PC-3 (cell line): ENCODE results near the gene NLGN1.

Source experiments
- CTCF ChIP-seq: fragments of 300-600 bp; sonication (generic); conservative IDR thresholded peaks from 2 replicates; pipeline ENCODE4 v1.5.1; 2017; ENCODE audit warnings: antibody characterized with exemption, low read depth, mild to moderate bottlenecking, low read length
- EZH2 ChIP-seq: fragments of 300-600 bp; sonication (generic); IDR thresholded peaks from one replicate; pipeline ENCODE4 v1.6.1; 2017; ENCODE audit warnings: antibody characterized with exemption, mild to moderate bottlenecking, low read length; ENCODE audit not compliant: unreplicated experiment
- EZH2phosphoT487 ChIP-seq: fragments of 300-600 bp; sonication (generic); IDR thresholded peaks from 2 replicates; pipeline ENCODE4 v1.6.1; 2018; ENCODE audit warnings: mild to moderate bottlenecking, antibody characterized with exemption, low read length, borderline replicate concordance

GRCh38 chr3:174159604-174160003 is 762.1 kb downstream of the NLGN1 start:
- TF ChIP-seq EZH2phosphoT487 (no peak), CTCF (no peak), EZH2 (no peak)
